Trophoblast cell (in vitro differentiated cells and primary cell): ENCODE measurements around the gene XYLT1.

Experiments used
- DNase-seq, 2 donors: peaks; one replicate each; pipeline ENCODE4 v3.0.0-alpha.2; 2016
- H2AFZ ChIP-seq: 2 replicates; pipeline ENCODE4 v1.6.1; 2013; ENCODE audit warnings: low read length, moderate library complexity, mild to moderate bottlenecking; ENCODE audit not compliant: insufficient read depth, poor library complexity
- H2AK5ac ChIP-seq: 2 replicates; pipeline ENCODE4 v1.6.1; 2013; ENCODE audit warnings: mild to moderate bottlenecking, low read length
- H2BK120ac ChIP-seq: 2 replicates; pipeline ENCODE4 v1.6.1; 2013; ENCODE audit warnings: low read length, mild to moderate bottlenecking, moderate library complexity; ENCODE audit not compliant: insufficient read depth, poor library complexity
- H2BK12ac ChIP-seq: 2 replicates; pipeline ENCODE4 v1.6.1; 2013; ENCODE audit warnings: mild to moderate bottlenecking, low read length, moderate library complexity
- H2BK5ac ChIP-seq: 2 replicates; pipeline ENCODE4 v1.6.1; 2013; ENCODE audit warnings: low read length, low read depth, moderate library complexity, mild to moderate bottlenecking; ENCODE audit not compliant: poor library complexity
- H3K14ac ChIP-seq: 2 replicates; pipeline ENCODE4 v1.6.1; 2013; ENCODE audit warnings: mild to moderate bottlenecking, low read length
- H3K18ac ChIP-seq: 2 replicates; pipeline ENCODE4 v1.6.1; 2013; ENCODE audit warnings: mild to moderate bottlenecking, low read length
- H3K23ac ChIP-seq: 2 replicates; pipeline ENCODE4 v1.6.1; 2013; ENCODE audit warnings: low read length
- H3K27ac ChIP-seq: 2 replicates; pipeline ENCODE4 v1.5.1; 2013; ENCODE audit warnings: low read depth, mild to moderate bottlenecking, inconsistent platforms, low read length, moderate library complexity
- H3K27me3 ChIP-seq: 2 replicates; pipeline ENCODE4 v1.6.1; 2013; ENCODE audit warnings: inconsistent platforms, mild to moderate bottlenecking, low read length, moderate library complexity; ENCODE audit not compliant: insufficient read depth
- H3K36me3 ChIP-seq, 2 experiments: 1 replicate in 1 of 2; 2 replicates in 1 of 2; pipeline ENCODE4 v1.6.1; 2013; ENCODE audit warnings: low read length in 2 of 2, mild to moderate bottlenecking in 2 of 2, moderate library complexity in 1 of 2; ENCODE audit not compliant: insufficient read depth in 2 of 2, control insufficient read depth in 1 of 2
- H3K4ac ChIP-seq: 2 replicates; pipeline ENCODE4 v1.6.1; 2013; ENCODE audit warnings: low read depth, mild to moderate bottlenecking, low read length, moderate library complexity
- H3K4me1 ChIP-seq, 2 experiments: 1 replicate in 1 of 2; 2 replicates in 1 of 2; pipeline ENCODE4 v1.6.1; 2013; ENCODE audit warnings: low read length in 2 of 2, mild to moderate bottlenecking in 2 of 2, moderate library complexity in 1 of 2; ENCODE audit not compliant: insufficient read depth in 2 of 2, control insufficient read depth in 1 of 2
- H3K4me2 ChIP-seq: 2 replicates; pipeline ENCODE4 v1.6.1; 2013; ENCODE audit warnings: inconsistent platforms, mild to moderate bottlenecking, low read length, moderate library complexity
- H3K4me3 ChIP-seq: 2 replicates; pipeline ENCODE4 v1.5.1; 2013; ENCODE audit warnings: mild to moderate bottlenecking, low read depth, low read length, inconsistent platforms
- H3K79me1 ChIP-seq: one replicate; pipeline ENCODE4 v1.6.1; 2013; ENCODE audit warnings: low read length
- H3K79me2 ChIP-seq: 2 replicates; pipeline ENCODE4 v1.6.1; 2013; ENCODE audit warnings: low read length, mild to moderate bottlenecking; ENCODE audit not compliant: control insufficient read depth, insufficient read depth, poor library complexity
- H3K9ac ChIP-seq: 2 replicates; pipeline ENCODE4 v1.6.1; 2013; ENCODE audit warnings: mild to moderate bottlenecking, low read length
- H3K9me3 ChIP-seq: 2 replicates; pipeline ENCODE4 v1.6.1; 2013; ENCODE audit warnings: low read depth, mild to moderate bottlenecking, control low read depth, inconsistent platforms, low read length; ENCODE audit not compliant: insufficient read depth
- H4K12ac ChIP-seq: 2 replicates; pipeline ENCODE4 v1.6.1; 2013; ENCODE audit warnings: low read depth, mild to moderate bottlenecking, low read length, moderate library complexity
- H4K8ac ChIP-seq: 2 replicates; pipeline ENCODE4 v1.6.1; 2013; ENCODE audit warnings: low read depth, mild to moderate bottlenecking, low read length, moderate library complexity
- H4K91ac ChIP-seq: one replicate; pipeline ENCODE4 v1.6.1; 2013; ENCODE audit warnings: low read depth, mild to moderate bottlenecking, low read length, moderate library complexity
- WGBS: extraction: QIAGEN DNeasy Blood & Tissue Kit; methylation state at CpG from one replicate; pipeline ENCODE4 v1.1.7; 2013; ENCODE audit warnings: missing lambda C conversion rate; ENCODE audit not compliant: insufficient read length, insufficient coverage; ENCODE audit errors: extremely low coverage; 5-methylcytosine and 5-hydroxymethylcytosine counted together

Gene XYLT1

GRCh38 chr16:17474572-17474971 is 3.8 kb upstream of the XYLT1 start:
- H3K23ac ChIP-seq: no peak overlapping the region
- no CpG with 5 or more reads among the region's 13 CpGs for WGBS
- H4K12ac ChIP-seq: no peak overlapping the region
- peaks cover 15 to 18% of the 10 kb centered on the region in 2 experiments for H3K4me1 ChIP-seq
- no peak overlapping the region for H2AFZ ChIP-seq
- H3K27ac ChIP-seq: no peak overlapping the region
- no peak overlapping the region for H3K14ac ChIP-seq
- no peak overlapping the region for H4K8ac ChIP-seq
- H3K9me3 ChIP-seq: no peaks in the 10 kb centered on the region
- no peak for DNase-seq
- peaks cover 5% of the 10 kb centered on the region for H3K79me2 ChIP-seq
- H3K36me3 ChIP-seq: no peaks in the 10 kb centered on the region
- H2BK120ac ChIP-seq: no peak overlapping the region
- peaks cover 3% of the 10 kb centered on the region for H3K79me1 ChIP-seq
- H2AK5ac ChIP-seq: no peak overlapping the region
- H4K91ac ChIP-seq: peak overlapping the region; percentile 46
- no peak overlapping the region for H2BK12ac ChIP-seq
- H3K4ac ChIP-seq: no peak overlapping the region
- no peak overlapping the region for H3K4me2 ChIP-seq
- peaks cover 3% of the 10 kb centered on the region for H3K27me3 ChIP-seq
- no peak overlapping the region for H3K18ac ChIP-seq
- no peak overlapping the region for H3K9ac ChIP-seq
- no peak overlapping the region for H3K4me3 ChIP-seq
- no peak overlapping the region for H2BK5ac ChIP-seq

GRCh38 chr16:17474037-17474436 is 3.3 kb upstream of the XYLT1 start:
- H3K4me3 ChIP-seq: no peak overlapping the region
- no peak overlapping the region for H2AK5ac ChIP-seq
- H2BK120ac ChIP-seq: no peak overlapping the region
- H3K36me3 ChIP-seq: no peaks in the 10 kb centered on the region
- no peak overlapping the region for H3K18ac ChIP-seq
- peaks cover 19 to 22% of the 10 kb centered on the region in 2 experiments for H3K4me1 ChIP-seq
- no CpG with 5 or more reads among the region's 4 CpGs for WGBS
- H3K23ac ChIP-seq: no peak overlapping the region
- H3K4me2 ChIP-seq: no peak overlapping the region
- DNase-seq: no peak
- no peak overlapping the region for H2AFZ ChIP-seq
- H3K79me1 ChIP-seq: peaks cover 3% of the 10 kb centered on the region
- peaks cover 3% of the 10 kb centered on the region for H3K27me3 ChIP-seq
- H4K8ac ChIP-seq: no peak overlapping the region
- H3K9me3 ChIP-seq: no peaks in the 10 kb centered on the region
- peaks cover 6% of the 10 kb centered on the region for H3K79me2 ChIP-seq
- no peak overlapping the region for H3K4ac ChIP-seq
- H3K14ac ChIP-seq: no peak overlapping the region
- no peak overlapping the region for H2BK5ac ChIP-seq
- H2BK12ac ChIP-seq: no peak overlapping the region
- no peak overlapping the region for H3K27ac ChIP-seq
- no peak overlapping the region for H3K9ac ChIP-seq
- no peak overlapping the region for H4K12ac ChIP-seq
- H4K91ac ChIP-seq: no peak overlapping the region

GRCh38 chr16:17471719-17472461 is 1.1 kb upstream of the XYLT1 start:
- Histone ChIP-seq H2BK120ac (no peak overlapping the region), H3K23ac (no peak overlapping the region), H3K14ac (no peak overlapping the region), H3K18ac (no peak overlapping the region), H3K4me3 (no peak overlapping the region), H4K8ac (no peak overlapping the region), H2AK5ac (no peak overlapping the region), H2AFZ (no peak overlapping the region), H3K36me3 (no peaks in the 10 kb centered on the region), H2BK12ac (no peak overlapping the region), H4K91ac (no peak overlapping the region), H3K4ac (no peak overlapping the region), H3K79me2 (peaks cover 6% of the 10 kb centered on the region), H3K9me3 (no peaks in the 10 kb centered on the region), H3K9ac (no peak overlapping the region), H3K79me1 (peaks cover 3% of the 10 kb centered on the region), H3K27ac (no peak overlapping the region), H4K12ac (no peak overlapping the region), H3K27me3 (peaks cover 3% of the 10 kb centered on the region), H2BK5ac (no peak overlapping the region), H3K4me2 (peak overlapping the region; percentile 67), H3K4me1 (peaks cover 21 to 27% of the 10 kb centered on the region in 2 experiments)
- no CpG with 5 or more reads among the region's 15 CpGs for whole genome bisulfite sequencing
- DNase-seq: peak in 1 of 2 donors; percentile 15

GRCh38 chr16:17470182-17470907 is 415 bp downstream of the XYLT1 start:
- peak in 1 of 2 donors; percentile 30 for DNase-seq
- no peak overlapping the region for H2AK5ac ChIP-seq
- no peak overlapping the region for H2BK120ac ChIP-seq
- peak overlapping the region; percentile 32 for H3K14ac ChIP-seq
- peaks cover 3% of the 10 kb centered on the region for H3K79me1 ChIP-seq
- no peak overlapping the region for H4K91ac ChIP-seq
- peak overlapping the region; percentile 42 for H3K18ac ChIP-seq
- peaks cover 3% of the 10 kb centered on the region for H3K27me3 ChIP-seq
- H3K4ac ChIP-seq: peak overlapping the region; percentile 40
- peak overlapping the region; percentile 15 for H2BK5ac ChIP-seq
- H3K9ac ChIP-seq: peak overlapping the region; percentile 37
- H2BK12ac ChIP-seq: peak overlapping the region; percentile 33
- H3K23ac ChIP-seq: no peak overlapping the region
- no peak overlapping the region for H4K8ac ChIP-seq
- H3K79me2 ChIP-seq: peaks cover 6% of the 10 kb centered on the region
- H3K9me3 ChIP-seq: no peaks in the 10 kb centered on the region
- peak overlapping the region; percentile 35 for H2AFZ ChIP-seq
- peak overlapping the region; percentile 77 for H3K4me3 ChIP-seq
- H3K4me2 ChIP-seq: peak overlapping the region; percentile 83
- no peak overlapping the region for H3K27ac ChIP-seq
- H3K4me1 ChIP-seq: peaks cover 21 to 27% of the 10 kb centered on the region in 2 experiments
- no peak overlapping the region for H4K12ac ChIP-seq
- WGBS: no CpG with 5 or more reads among the region's 95 CpGs
- H3K36me3 ChIP-seq: no peaks in the 10 kb centered on the region
